ENCODE data around the gene SIGMAR1.

DNA sequence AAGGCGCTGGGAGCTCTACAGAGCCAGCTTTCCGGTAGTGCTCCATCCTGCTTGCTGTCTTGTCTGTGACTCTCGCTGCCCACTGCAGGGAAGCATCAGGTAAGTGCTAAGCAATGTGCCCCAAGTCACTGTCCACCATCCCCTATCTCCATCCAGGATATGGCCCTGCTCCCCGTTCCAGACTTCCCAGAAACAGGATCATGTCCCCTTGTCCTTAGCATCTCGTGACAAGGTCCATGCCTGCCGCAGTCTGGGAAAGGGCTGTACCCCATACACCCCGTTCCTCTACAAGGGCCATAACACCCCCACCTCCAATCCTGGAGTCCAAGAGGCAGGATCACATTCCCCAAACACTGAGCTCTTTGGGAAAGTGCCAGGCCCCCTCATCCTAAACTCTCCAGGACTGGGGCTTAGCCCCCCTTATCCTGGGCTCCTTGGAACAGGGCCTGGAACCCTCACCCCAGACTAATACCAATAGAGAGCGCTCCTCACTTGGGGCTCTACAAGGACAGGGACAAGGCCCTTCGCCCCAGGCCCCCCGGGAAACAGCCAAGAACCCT lies 26.3 kb downstream of the SIGMAR1 start:
- TF ChIP-seq EZH2phosphoT487 (IDR thresholded peaks at IDR 0.05; ENCODE audit: low read depth, severe bottlenecking, unreplicated experiment), result no peak
- no peak for TF ChIP-seq CTCF (IDR thresholded peaks at IDR 0.05; ENCODE audit: poor library complexity)
- TF ChIP-seq EZH2 (IDR thresholded peaks at IDR 0.05; ENCODE audit: borderline replicate concordance), result no peak
